Keratinocyte (primary cell): ENCODE results near the gene CDADC1. TPM values are rescaled to one million over a fixed set of nuclear protein-coding genes. Genes with fewer than 3 reads are reported as not detected.

Source experiments
- DNase-seq: peaks from one replicate; pipeline ENCODE4 v3.0.0-alpha.2; 2011; ENCODE audit warnings: low read depth, missing footprints, low spot score
- FAIRE-seq: peaks from 2 replicates; lab custom pipeline; 2011; peaks lifted over from hg19 to GRCh38; lab: Jason Lieb, UNC
- H2AFZ ChIP-seq: 2 replicates; pipeline ENCODE4 v1.6.0; 2012; ENCODE audit warnings: low read length, control low read depth, inconsistent platforms; ENCODE audit not compliant: control insufficient read depth
- H3K27ac ChIP-seq: 2 replicates; pipeline ENCODE4 v1.5.1; 2011; ENCODE audit warnings: low read length; ENCODE audit not compliant: control insufficient read depth, insufficient read depth
- H3K27me3 ChIP-seq: 3 replicates; pipeline ENCODE4 v1.6.0; 2011; ENCODE audit warnings: low read length; ENCODE audit not compliant: control insufficient read depth, insufficient read depth; ENCODE audit errors: extremely low read depth
- H3K36me3 ChIP-seq, 2 experiments: 2 replicates in 1 of 2; 3 replicates in 1 of 2; pipeline ENCODE4 v1.5.1; 2011; ENCODE audit warnings: low read length in 2 of 2, mild to moderate bottlenecking in 1 of 2; ENCODE audit not compliant: control insufficient read depth in 2 of 2, insufficient read depth in 2 of 2; ENCODE audit errors: extremely low read depth in 1 of 2
- H3K4me1 ChIP-seq: 3 replicates; pipeline ENCODE4 v1.5.1; 2011; ENCODE audit warnings: low read length; ENCODE audit not compliant: control insufficient read depth, insufficient read depth; ENCODE audit errors: extremely low read depth
- H3K4me2 ChIP-seq: 3 replicates; pipeline ENCODE4 v1.6.0; 2011; ENCODE audit warnings: low read depth, low read length; ENCODE audit not compliant: control insufficient read depth, insufficient read depth; ENCODE audit errors: extremely low read depth
- H3K4me3 ChIP-seq, 3 experiments: fragments of 200-600 bp in 1 of 3; sonication (generic) in 1 of 3; 2 replicates in 2 of 3; 3 replicates in 1 of 3; pipeline ENCODE4 v1.5.1; 2011 to 2016; ENCODE audit warnings: low read length in 3 of 3, mild to moderate bottlenecking in 3 of 3, control low read depth in 2 of 3, inconsistent platforms in 1 of 3, low read depth in 1 of 3, mixed read lengths in 1 of 3, mixed run types in 1 of 3, moderate library complexity in 1 of 3; ENCODE audit not compliant: control insufficient read depth in 2 of 3, insufficient read depth in 2 of 3; ENCODE audit errors: extremely low read depth in 1 of 3
- H3K79me2 ChIP-seq: 2 replicates; pipeline ENCODE4 v1.6.0; 2012; ENCODE audit warnings: low read length; ENCODE audit not compliant: control insufficient read depth, insufficient read depth
- H3K9ac ChIP-seq: 3 replicates; pipeline ENCODE4 v1.6.0; 2011; ENCODE audit warnings: low read length; ENCODE audit not compliant: control insufficient read depth, insufficient read depth; ENCODE audit errors: extremely low read depth
- H3K9me1 ChIP-seq: 3 replicates; pipeline ENCODE4 v1.6.0; 2011; ENCODE audit warnings: low read length; ENCODE audit not compliant: control insufficient read depth, insufficient read depth; ENCODE audit errors: extremely low read depth
- H3K9me3 ChIP-seq: 2 replicates; pipeline ENCODE4 v1.5.1; 2012; ENCODE audit warnings: low read depth, low read length; ENCODE audit not compliant: control insufficient read depth
- H4K20me1 ChIP-seq: 3 replicates; pipeline ENCODE4 v1.6.0; 2011; ENCODE audit warnings: low read length; ENCODE audit not compliant: control insufficient read depth, insufficient read depth; ENCODE audit errors: extremely low read depth
- CTCF ChIP-seq, 3 experiments: IDR thresholded peaks in 1 of 3; conservative IDR thresholded peaks in 1 of 3; optimal IDR thresholded peaks in 1 of 3; 2 replicates in 2 of 3; 3 replicates in 1 of 3; pipeline versions ENCODE3 to v1.5.1; 2011; ENCODE audit warnings: low read length in 3 of 3, mild to moderate bottlenecking in 3 of 3, moderate library complexity in 2 of 3, control low read depth in 1 of 3, inconsistent platforms in 1 of 3; ENCODE audit not compliant: insufficient read depth in 2 of 3; ENCODE audit errors: extremely low read depth in 1 of 3
- EZH2 ChIP-seq: IDR thresholded peaks from one replicate; pipeline ENCODE4 v1.6.1; 2012; ENCODE audit warnings: inconsistent platforms, mild to moderate bottlenecking, low read length, moderate library complexity
- dilution Hi-C: fragments of 300-500 bp; cut with MboI; formaldehyde crosslinking; loops from one replicate; pipeline ENCODE4 v1.7.0; 2020; ENCODE audit warnings: low sequenced_read_pairs; ENCODE audit not compliant: extremely low pct_ligation_motif_present
- polyA plus RNA-seq, 5 experiments: library from polyadenylated mRNA; depleted of rRNA in 3 of 5; stranded (reverse) in 3 of 5; stranded (forward) in 1 of 5; unstranded in 1 of 5; fragments of >200 nt; gene quantifications; 1 replicate in 1 of 5; 2 replicates in 3 of 5; 3 replicates in 1 of 5; pipeline versions ENCODE4 v1.2.1 to v1.2.3, GENCODE V29; 2011 to 2012; ENCODE audit warnings: missing spikeins in 2 of 5, low read depth in 1 of 5, low replicate concordance in 1 of 5

CDADC1 gene
- polyA plus RNA-seq, 1 donor (not counting 4 experiments of a cell fraction or from before 2014, with no cell fraction given), result 3.8 TPM

GRCh38 chr13:49310251-49310650 lies 62.5 kb downstream of the CDADC1 start:
- Histone ChIP-seq H3K9me1 (no peaks in the 10 kb centered on the region), H3K9me3 (no peaks in the 10 kb centered on the region), H3K4me3 (no peak overlapping the region), H3K36me3 (peaks cover 0 to 2% of the 10 kb centered on the region in 2 experiments), H4K20me1 (no peaks in the 10 kb centered on the region), H2AFZ (no peak overlapping the region), H3K4me1 (peaks cover 25% of the 10 kb centered on the region), H3K27ac (no peak overlapping the region), H3K9ac (no peak overlapping the region), H3K4me2 (no peak overlapping the region), H3K79me2 (no peaks in the 10 kb centered on the region), H3K27me3 (no peaks in the 10 kb centered on the region)
- FAIRE-seq, result no peak
- no peak for DNase-seq
- TF ChIP-seq EZH2, result no peak
- TF ChIP-seq CTCF (optimal IDR thresholded peaks at IDR 0.05 in 1 of 3, IDR thresholded peaks at IDR 0.05 in 1 of 3, conservative IDR thresholded peaks at IDR 0.05 in 1 of 3; ENCODE audit: extremely low read depth in 1 of 3, insufficient read depth in 2 of 3, low read length in 3 of 3), result no peak
- dilution Hi-C loops, result loop anchor here (25.0 kb wide), 1 partner anchor 127 kb away; the partner anchor contains the start of genes CAB39L and SETDB2

GRCh38 chr13:49311816-49312215 lies 64.1 kb downstream of the CDADC1 start:
- Histone ChIP-seq H3K4me1 (peaks cover 25% of the 10 kb centered on the region), H3K9ac (no peak overlapping the region), H3K27me3 (no peaks in the 10 kb centered on the region), H3K79me2 (no peaks in the 10 kb centered on the region), H3K27ac (no peak overlapping the region), H2AFZ (no peak overlapping the region), H4K20me1 (no peaks in the 10 kb centered on the region), H3K4me2 (no peak overlapping the region), H3K9me1 (no peaks in the 10 kb centered on the region), H3K4me3 (no peak overlapping the region), H3K9me3 (no peaks in the 10 kb centered on the region), H3K36me3 (peaks cover 0 to 2% of the 10 kb centered on the region in 2 experiments)
- TF ChIP-seq EZH2 (no peak), CTCF (optimal IDR thresholded peaks at IDR 0.05 in 1 of 3, IDR thresholded peaks at IDR 0.05 in 1 of 3, conservative IDR thresholded peaks at IDR 0.05 in 1 of 3; ENCODE audit: extremely low read depth in 1 of 3, insufficient read depth in 2 of 3, low read length in 3 of 3) (no peak)
- FAIRE-seq, result no peak
- dilution Hi-C loops, result loop anchor here (25.0 kb wide), 1 partner anchor 125 kb away; the partner anchor contains the start of genes CAB39L and SETDB2
- DNase-seq, result no peak
